Activated T-cell treated with anti-CD3 and anti-CD28 coated beads, Interleukin-2, amount 50 U/mL, for 1 hour (primary cell): ENCODE measurements around the gene CLEC10A.
"Not testable (repeated sequence)": the region's sequence is repeated elsewhere in the genome, so short reads cannot be mapped to it uniquely, and the experiment has no call there.

Source experiments
- DNase-seq: peaks from one replicate; pipeline ENCODE4 v3.0.0-alpha.2; 2020

CLEC10A gene

GRCh38 chr17:7068268-7068667 lies 11.8 kb downstream of the CLEC10A start:
- no peak for DNase-seq

GRCh38 chr17:7067198-7067597 lies 12.9 kb downstream of the CLEC10A start:
- DNase-seq = no peak

- DNase-seq = no peak
Observed at GRCh38 chr17:7064261-7064660, 15.8 kb downstream of the CLEC10A start.

- DNase-seq = no peak
Observed at GRCh38 chr17:7063518-7064094, 16.4 kb downstream of the CLEC10A start.

- DNase-seq = no peak
Observed at GRCh38 chr17:7060165-7060891, 19.7 kb downstream of the CLEC10A start.

GRCh38 chr17:7058831-7059447 lies 21.1 kb downstream of the CLEC10A start:
- DNase-seq = no peak

GRCh38 chr17:7056386-7056785 lies 23.7 kb downstream of the CLEC10A start:
- no peak for DNase-seq

- DNase-seq = not testable (repeated sequence)
Observed at GRCh38 chr17:7050583-7050982, 29.5 kb downstream of the CLEC10A start.

- no peak for DNase-seq
Observed at GRCh38 chr17:7048968-7049367, 31.1 kb downstream of the CLEC10A start.

GRCh38 chr17:7047566-7047965 lies 32.5 kb downstream of the CLEC10A start:
- no peak for DNase-seq

GRCh38 chr17:7046725-7047397 lies 33.2 kb downstream of the CLEC10A start:
- DNase-seq = peak; percentile 67

- peak; percentile 58 for DNase-seq
Observed at GRCh38 chr17:7046127-7046724, 33.8 kb downstream of the CLEC10A start.

- DNase-seq = no peak
Observed at GRCh38 chr17:7045492-7046126, 34.4 kb downstream of the CLEC10A start.

GRCh38 chr17:7043497-7044198 lies 36.4 kb downstream of the CLEC10A start, which contains the start of gene SLC16A11:
Gene SLC16A11, minus strand, starts transcription at chr17:7044092. Its CDS starts 579 bp downstream, at chr17:7043513.
- DNase-seq = peak; percentile 54

GRCh38 chr17:7043182-7043496 lies 36.9 kb downstream of the CLEC10A start:
- DNase-seq = no peak

- peak; percentile 64 for DNase-seq
Observed at GRCh38 chr17:7042501-7043181, 37.4 kb downstream of the CLEC10A start.

- DNase-seq = no peak
Observed at GRCh38 chr17:7041607-7042500, 38.2 kb downstream of the CLEC10A start.

GRCh38 chr17:7039832-7040231 lies 40.2 kb downstream of the CLEC10A start:
- DNase-seq = no peak

- no peak for DNase-seq
Observed at GRCh38 chr17:7038025-7038862, 41.8 kb downstream of the CLEC10A start.
